Measurements from ENCODE around the gene MYBPC1. TPM values are rescaled to one million over a fixed set of nuclear protein-coding genes. Genes with fewer than 3 reads are reported as not detected.

The MYBPC1 gene
- total RNA-seq, 2 donors from 2014 or later: 5.6 to 10.2 TPM

GRCh38 chr12:101685092-101685491 lies 90.3 kb downstream of the MYBPC1 start:
- DNase-seq: no peak
- no peak for ATAC-seq
- intact Hi-C loops (cut with DNase I): no loop called here

DNA sequence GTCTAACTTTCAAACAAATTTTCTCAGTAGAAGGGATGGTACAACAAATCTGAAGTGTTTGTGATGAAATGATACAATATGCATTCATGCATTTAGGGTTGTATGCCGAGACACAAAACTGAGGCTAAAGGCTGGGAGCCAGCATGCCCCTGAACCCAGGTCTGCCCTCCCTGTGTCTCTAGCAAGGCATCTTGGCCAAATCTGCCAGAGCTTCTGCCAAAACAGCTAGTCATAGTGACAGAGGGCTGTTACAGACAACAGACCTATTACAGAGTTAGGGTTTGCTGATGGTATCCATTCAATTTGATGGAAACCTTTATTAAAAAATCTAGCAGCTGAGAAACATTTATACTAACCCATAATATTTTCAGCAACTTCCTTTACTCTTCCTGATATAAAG lies 91.4 kb downstream of the MYBPC1 start:
- intact Hi-C loops (cut with DNase I): no loop called here
- ATAC-seq (no peak), DNase-seq (no peak)

DNA sequence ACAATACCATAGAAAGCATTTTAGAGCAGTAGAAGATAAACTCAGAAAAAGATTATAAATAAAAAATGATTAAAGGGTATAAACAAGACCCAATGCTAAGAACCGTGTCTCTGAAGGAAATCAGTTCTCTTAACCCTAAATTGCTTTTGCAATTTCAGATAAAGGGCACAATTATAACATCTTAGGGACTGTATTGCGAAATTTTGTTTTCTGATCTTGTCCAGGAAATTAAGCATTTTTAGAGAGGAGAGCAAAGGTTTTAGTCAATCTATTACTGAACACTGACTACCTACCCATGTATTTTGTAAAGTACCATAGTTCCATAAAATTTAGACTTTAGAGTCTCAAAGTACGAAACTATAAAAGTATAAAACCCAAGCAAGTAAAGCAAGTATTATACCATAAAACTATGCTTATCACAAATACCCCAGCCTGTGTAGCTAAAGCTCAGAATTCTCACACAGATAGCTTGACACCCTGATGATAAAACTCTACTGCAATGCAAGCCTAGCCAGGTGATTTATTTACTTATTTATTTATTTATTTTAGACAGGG lies 95.8 kb downstream of the MYBPC1 start:
- DNase-seq: no peak
- intact Hi-C loops (cut with DNase I): no loop called here
- no peak for ATAC-seq

DNA sequence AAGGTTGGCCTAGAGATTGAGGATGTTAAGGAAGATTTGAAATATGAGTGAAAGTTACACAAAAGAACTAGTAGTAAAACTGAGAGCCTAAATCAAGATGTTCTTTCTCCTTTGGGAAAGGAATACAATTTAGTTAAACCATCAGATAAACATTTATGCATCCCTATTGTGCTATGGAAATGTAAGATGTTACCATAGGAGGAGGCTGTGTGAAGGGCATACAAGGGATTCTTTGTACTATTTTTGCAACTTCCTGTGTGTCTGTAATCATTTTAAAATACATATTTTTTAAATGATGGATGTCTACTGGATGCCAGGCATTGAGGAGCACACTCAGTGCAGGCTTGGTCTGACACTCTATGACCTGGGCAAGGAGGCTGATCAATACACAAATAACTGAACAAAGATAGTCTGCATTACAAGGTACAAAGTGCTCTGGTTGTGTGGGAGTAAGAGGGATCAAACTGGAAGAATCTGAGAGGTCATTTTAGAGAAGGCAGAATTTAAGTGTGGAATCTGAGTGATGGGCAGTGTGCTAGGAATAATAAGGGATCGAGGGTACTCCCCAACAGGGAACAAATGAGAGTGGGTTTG lies 96.8 kb downstream of the MYBPC1 start:
- ATAC-seq: no peak
- DNase-seq: no peak
- intact Hi-C loops (cut with DNase I): no loop called here

- DNase-seq (no peak), ATAC-seq (no peak)
- intact Hi-C loops (cut with DNase I): no loop called here
Observed at GRCh38 chr12:101694297-101694848, 99.6 kb downstream of the MYBPC1 start.

GRCh38 chr12:101694986-101695385 lies 100.2 kb downstream of the MYBPC1 start:
- ATAC-seq: no peak
- intact Hi-C loops (cut with DNase I): no loop called here
- no peak for DNase-seq

DNA sequence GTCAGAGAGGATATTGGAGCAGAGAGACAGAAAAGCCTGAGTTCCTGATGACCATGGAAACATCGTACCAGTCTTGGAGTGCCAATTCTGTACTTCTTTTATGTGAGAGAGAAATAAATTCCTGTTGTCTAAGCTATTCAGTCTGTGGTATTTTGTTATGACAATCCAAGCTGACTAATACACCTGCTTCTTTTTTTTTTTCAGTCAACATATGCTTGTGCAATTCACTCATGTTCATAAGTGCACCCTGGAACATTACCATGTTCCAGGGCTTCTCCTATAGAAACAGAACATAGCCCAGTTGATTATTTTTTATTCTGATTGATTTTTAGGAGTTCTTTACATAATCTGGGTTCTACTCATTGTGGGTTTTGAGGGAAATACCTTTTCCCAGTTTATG lies 100.9 kb downstream of the MYBPC1 start:
- no peak for ATAC-seq
- intact Hi-C loops (cut with DNase I): no loop called here

GRCh38 chr12:101696251-101697196 lies 101.8 kb downstream of the MYBPC1 start:
- DNase-seq (peak; percentile 79), ATAC-seq (peak; percentile 74 to 81)
- intact Hi-C loops (cut with DNase I): no loop called here

More for the DNA sequence above, 100.9 kb downstream of the MYBPC1 start:
- no peak for DNase-seq

- intact Hi-C loops (cut with DNase I): no loop called here
- DNase-seq (peak; percentile 82), ATAC-seq (peak; percentile 80 to 88)
Observed at GRCh38 chr12:101697197-101697929, 102.6 kb downstream of the MYBPC1 start, which contains the start of gene CHPT1. CHPT1 (plus strand) TSS chr12:101697640; CDS start chr12:101697862, 222 bp downstream.

DNA sequence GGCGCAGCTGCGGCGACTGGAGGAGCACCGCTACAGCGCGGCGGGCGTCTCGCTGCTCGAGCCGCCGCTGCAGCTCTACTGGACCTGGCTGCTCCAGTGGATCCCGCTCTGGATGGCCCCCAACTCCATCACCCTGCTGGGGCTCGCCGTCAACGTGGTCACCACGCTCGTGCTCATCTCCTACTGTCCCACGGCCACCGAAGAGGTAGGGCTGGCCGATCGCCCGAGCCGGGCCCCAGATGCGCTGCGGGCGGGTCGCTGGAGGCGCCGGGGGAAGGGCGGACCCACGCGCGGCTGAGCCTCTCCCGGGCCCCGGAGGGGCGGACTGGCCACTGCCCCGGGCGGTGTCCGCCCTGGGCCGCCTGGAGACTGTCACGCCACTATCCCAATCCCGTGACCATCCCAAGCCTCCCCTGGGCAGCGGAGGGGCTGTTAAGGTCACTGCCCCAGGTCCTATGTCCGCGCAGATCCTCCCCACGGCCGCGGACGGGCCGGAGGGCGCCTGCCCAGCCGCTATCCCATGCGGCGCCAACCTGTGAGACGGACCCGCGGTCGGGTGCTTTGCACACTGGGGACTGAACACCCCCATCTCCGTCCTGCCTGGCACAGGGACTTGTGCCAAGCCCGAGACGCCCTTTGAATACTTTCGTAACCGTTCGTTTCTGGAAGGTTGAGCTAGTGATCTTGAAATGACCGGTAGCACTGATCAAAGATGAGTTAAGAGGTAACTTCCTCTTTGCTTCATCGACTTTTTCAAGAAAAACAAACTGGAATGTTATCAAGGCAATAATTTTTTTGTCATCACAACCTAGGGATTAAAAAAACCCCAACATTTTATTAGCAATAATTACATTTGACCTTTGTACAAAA lies 103.4 kb downstream of the MYBPC1 start:
- ATAC-seq (peak; percentile 59 to 63), DNase-seq (peak; percentile 63)
- intact Hi-C loops (cut with DNase I): no loop called here

DNA sequence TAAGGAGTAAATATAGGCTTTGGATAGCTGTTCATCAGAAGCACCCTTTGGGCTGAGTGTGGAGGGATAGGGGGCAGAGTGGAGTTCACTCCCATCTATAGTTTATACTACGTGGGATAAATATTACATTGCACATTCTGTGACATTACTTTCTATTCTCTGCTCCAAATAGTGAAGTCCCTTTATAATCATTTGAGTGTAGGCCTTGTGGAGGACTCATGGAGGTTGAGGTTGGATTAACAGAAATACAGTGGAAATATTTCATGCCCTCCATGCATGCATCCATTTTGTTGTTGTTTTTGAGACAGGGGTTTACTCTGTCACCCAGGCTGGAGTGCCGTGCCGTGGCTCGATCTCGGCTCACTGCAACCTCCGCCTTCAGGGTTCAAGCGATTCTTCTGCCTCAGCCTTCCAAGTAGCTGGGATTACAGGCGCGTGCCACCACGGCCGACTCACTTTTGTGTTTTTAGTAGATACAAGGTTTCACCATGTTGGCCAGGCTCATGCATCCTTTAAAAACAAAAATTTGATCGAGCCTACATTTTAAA lies 104.1 kb downstream of the MYBPC1 start:
- intact Hi-C loops (cut with DNase I): no loop called here
- no peak for DNase-seq
- no peak for ATAC-seq

DNA sequence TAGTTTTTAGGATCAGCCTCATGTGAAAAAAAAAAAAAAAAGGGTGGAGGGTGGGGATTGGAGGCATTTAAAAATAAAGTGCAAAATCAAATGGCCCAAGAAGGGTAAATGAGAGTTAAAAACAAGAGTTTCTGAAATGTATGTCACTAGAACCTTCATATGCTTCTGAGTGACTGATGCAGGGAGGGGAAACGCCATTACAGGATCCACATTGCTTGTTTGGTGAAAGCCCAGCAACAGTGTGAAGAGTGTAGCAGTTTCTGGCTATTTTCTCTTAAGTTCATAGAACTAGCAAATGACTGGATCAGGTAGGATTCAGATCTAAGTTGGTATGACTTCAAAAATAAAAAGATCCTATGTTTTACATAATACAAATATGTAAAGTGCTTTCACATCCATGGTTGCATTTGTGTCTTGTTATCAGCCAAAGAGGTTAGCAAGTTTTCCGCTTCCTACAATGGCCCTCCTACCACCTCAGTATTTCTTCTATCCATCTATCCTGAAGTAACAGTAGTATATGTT lies 105.6 kb downstream of the MYBPC1 start:
- DNase-seq (no peak), ATAC-seq (no peak)
- intact Hi-C loops (cut with DNase I): no loop called here

DNA sequence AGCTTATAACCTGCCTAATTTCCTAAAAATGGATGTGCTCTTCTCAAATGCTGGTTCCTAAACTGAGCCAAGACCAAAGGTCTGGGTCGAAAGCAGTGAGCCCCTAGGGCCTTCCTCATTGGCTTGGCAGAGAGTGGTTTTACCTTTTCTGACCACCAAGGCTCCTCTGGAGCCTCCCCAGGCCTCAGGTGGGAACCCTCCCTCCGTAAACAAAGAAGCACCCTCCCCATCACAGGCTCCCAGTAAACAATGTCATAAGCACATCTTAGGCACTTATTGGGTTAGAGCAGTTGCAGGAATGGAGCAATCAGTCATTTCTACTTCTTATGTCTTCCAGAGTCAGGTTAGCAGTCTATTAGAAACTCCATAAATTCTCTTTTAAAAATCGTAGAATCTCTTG lies 108.7 kb downstream of the MYBPC1 start:
- DNase-seq: no peak
- ATAC-seq: no peak
- intact Hi-C loops (cut with DNase I): no loop called here

- no peak for ATAC-seq
- intact Hi-C loops (cut with DNase I): no loop called here
- no peak for DNase-seq
Observed at GRCh38 chr12:101706403-101706802, 111.6 kb downstream of the MYBPC1 start.

DNA sequence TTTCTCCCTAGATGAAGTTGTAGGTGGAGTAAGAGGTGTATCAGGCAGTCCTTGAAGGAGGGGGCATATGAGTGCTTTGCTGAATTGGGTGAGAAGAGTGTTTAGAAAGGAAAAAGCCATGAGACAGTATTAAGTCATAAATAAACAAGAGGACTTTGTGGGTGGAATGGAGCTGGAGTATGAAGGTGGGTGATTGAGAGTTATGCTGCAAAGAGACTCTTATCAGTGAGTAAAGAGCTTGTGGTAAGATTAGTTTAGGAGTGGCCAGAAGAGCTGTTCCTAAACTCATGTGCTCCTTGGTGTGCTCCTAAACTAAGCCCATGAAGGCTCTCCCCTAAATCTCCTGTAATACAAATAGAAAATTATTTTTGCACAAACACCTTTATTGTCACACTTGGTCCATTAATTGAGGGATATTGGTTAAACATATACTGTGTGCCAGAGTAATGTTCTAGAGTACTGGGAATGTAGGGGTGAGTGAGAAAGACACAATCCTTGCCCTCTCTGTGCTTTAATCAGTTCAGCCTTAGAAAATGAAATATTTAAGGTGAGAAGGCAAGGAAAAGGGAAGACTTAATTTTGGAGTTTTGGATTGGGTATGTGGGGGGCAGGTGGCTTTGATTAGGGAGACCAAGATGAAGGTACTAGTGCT lies 112.5 kb downstream of the MYBPC1 start:
- ATAC-seq: peak in 1 of 2 donors; percentile 70
- intact Hi-C loops (cut with DNase I): no loop called here

DNA sequence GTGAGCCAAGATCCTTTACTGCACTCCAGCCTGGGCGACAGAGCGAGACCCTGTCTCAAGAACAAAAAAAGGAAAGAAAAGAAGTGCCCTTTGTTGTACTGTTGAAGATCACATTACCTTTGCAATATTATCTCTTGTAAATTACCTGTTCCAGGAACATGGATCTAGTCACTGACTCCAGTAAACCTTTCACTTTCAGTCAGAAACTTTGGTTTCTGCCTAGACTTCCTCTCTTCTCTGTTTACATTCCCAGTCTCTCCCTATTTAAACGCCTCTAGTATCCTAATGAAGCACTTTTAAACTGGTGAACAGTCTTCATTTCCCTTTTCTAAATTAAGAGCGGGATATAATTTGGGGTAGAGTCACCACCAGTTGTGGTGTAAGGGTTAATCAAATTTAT lies 115.5 kb downstream of the MYBPC1 start:
- intact Hi-C loops (cut with DNase I): no loop called here
- DNase-seq (no peak), ATAC-seq (no peak)

More for the DNA sequence above, 112.5 kb downstream of the MYBPC1 start:
- no peak for DNase-seq

- intact Hi-C loops (cut with DNase I): no loop called here
- ATAC-seq: peak; percentile 79 to 82
- DNase-seq: no peak
Observed at GRCh38 chr12:101713059-101713682, 118.4 kb downstream of the MYBPC1 start.

Measured in left cardiac atrium (tissue), 4 donors.